Stimulated activated CD8-positive, alpha-beta memory T cell treated with anti-CD3 and anti-CD28 coated beads, Interleukin-7, amount 100 ng/mL, for 1 hour (primary cell): Measurements from ENCODE around the gene GSTT2B.
"Not testable (repeated sequence)": the region's sequence is repeated elsewhere in the genome, so short reads cannot be mapped to it uniquely, and the experiment has no call there.

Experiments
- DNase-seq, 2 donors: peaks; one replicate each; pipeline ENCODE4 v3.0.0-alpha.2; 2020; ENCODE audit warnings: low read depth in 2 of 2

The GSTT2B gene, protein sequence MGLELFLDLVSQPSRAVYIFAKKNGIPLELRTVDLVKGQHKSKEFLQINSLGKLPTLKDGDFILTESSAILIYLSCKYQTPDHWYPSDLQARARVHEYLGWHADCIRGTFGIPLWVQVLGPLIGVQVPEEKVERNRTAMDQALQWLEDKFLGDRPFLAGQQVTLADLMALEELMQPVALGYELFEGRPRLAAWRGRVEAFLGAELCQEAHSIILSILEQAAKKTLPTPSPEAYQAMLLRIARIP

DNA sequence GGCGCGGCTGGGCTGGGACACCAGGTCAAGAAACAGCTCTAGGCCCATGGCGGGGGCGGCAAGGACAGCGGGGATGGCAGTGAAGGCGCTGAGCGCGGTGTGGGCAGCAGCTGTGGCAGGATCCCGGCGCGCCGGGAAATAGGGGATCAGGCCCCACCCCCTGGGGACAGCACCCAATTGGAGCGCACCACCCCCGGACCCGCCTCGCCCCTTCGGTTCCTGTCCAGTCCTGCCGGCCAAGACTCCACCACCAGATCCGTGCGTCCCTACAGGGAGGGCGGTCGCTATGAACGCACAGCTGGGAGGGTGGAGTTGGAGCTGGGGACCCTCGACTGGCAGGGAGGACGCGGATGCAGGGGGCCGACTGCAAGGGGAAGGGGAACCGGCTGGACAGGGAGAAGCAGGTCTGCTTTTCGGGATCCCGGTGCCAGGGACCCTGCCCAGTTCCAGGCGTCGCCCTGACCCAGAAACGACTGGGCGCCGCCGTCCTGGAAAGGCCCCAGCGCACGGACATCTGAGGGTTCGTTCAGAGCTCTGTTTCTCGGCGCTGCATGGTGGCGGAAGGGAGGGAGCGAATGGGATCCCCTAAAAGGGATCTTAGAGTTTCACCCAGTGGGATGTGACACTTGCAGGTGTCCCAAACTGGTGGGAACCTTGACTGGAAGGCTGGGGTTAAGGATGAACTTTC lies at the start of gene GSTT2B:
TSS of gene GSTT2B (minus strand) at position 112 of the 688 bp plus-strand sequence. CDS start at position 48, 64 bp downstream.
- DNase-seq, result not testable (repeated sequence)

DNA sequence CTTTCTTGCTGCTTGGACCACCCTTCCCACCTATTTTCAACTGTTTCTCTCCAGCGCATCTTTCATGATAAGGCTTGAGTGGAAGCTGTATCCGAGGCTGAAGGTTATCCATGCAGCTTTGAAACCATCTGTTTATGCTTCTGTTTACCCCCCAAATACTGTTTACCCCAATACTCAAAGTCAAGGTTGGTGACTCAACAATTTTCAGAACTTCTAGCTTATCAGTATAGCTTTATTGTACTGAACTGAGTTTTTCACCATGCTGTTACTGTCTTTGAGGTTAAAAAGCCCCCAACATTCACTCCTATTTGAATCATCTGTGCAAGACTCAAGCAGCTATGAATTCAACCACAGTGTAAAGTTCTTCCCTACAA lies 49.0 kb upstream of the GSTT2B start:
- DNase-seq, result no peak

DNA sequence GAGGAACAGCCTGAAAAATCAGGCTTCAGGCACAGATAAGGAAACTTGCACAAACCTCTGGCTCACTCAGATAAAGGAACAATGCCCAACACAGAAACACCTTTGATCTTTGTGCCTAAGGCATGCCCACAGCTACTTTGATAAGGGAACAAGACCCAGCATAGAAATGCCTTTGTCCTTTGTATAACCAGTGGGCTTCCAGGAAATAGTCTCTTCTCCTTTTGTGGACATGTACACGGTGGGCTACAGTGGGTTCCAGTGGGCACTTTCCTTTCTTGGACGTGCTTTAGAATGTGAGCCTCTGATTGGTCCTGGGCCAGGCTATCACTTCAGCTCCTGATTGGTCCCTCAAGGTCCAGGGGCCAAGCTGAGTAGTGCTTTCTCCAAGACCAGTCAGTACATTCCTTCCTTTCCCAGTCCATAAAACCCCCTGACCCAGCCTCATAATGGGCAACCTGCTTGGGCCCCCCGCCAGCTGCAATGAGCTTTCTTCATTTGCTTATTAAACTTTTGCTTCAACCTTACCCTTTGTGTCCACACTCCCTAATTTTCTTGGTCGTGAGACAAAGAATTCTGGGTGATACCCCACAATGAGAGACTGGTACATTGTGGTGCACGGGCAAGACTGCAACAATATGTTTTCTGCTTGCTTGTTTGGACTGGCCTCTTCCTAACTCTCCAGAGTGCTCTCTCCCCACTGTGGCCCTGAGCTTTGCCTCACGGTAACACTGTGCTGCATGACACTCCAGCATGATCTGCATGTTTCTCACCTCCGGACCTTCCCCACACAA lies 48.4 kb upstream of the GSTT2B start:
- no peak for DNase-seq

DNA sequence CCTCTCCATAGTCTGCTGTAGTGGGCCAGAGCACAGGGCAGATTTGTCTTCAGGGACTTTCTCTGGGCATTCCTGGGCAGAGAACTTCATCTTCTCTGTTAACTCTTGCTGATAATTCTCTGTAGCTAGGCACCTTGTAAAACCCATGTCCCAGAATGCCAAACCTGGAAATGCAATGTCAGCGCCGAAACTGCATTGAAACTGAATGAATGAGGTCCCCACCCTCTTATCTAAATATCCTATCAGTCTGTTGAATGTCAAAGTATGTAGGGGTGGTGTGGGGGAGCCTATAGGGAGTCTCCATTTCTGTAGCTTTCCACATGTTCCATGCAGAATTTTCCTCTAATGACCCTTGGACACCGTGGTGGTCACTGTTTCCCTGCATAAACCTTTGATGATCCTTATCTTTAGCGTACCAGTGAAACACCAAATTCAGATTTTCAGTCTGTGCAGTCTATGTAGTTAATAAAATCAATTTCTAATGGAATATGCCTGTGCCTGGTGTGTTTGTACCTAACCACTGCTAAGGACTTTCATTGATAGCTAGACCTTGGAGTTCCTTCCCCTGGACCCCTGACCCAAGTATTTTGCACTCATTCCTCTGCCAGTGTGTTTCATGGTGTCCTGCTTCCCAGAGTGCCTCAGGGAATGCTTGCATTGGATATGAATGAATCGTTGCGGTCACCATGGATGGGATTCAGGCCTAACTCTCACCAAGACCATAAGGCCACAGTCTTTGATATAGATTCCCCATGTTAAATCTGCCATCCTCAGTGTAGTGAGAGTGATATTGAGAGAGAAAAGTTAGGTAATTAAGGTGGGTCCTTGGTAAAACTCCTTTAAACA lies 47.6 kb upstream of the GSTT2B start:
- no peak for DNase-seq

DNA sequence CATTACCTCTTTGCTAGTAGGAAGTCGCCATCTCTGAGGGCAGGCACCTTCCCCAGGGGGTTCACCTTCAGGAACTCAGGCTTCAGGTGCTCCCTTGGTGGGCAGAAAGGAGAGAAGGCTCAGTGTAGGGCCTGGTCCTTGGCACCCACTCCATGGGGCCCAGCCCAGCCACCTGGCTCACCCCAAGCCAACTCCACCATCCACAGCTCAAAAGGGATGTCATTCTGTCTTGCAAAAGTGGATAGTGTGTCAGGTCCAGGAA lies 47.0 kb upstream of the GSTT2B start:
- no peak for DNase-seq

DNA sequence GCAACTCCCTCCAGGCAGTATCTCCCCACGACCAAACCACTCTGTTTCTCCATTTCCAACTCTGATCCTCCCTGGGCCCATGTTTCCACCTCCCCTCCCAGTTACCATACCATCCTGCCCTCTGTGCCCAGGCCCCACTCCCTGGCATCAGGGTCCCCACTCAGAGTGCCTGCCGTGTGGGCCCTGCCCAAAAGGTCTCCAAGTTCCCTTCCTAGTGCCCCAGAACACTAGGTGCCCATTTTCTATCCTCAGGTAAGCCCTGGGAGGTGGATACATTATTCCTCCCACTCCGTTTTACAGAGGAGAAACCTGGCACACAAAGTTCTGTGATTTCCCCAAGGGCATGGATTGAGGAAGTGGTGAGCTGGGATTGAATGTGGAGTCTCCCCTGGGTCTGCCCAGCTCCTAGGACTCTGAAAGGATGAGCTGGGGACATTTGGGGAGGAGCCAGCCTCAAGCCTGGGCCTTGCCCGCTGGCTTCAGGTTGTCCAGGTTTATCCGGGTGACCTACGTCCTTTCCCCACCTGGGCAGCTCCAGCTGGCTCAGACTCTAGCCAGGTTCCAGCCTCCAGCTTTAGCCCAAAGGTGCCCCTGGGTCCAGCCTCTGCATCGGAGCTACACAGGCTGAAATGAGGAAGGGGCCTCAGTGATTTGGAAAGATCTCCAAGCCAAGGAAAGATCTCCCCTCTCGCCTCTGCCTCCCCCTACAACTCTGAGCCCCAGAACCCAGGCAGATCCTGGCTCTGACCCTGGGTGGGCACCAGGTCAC lies 46.4 kb upstream of the GSTT2B start:
- no peak for DNase-seq

DNA sequence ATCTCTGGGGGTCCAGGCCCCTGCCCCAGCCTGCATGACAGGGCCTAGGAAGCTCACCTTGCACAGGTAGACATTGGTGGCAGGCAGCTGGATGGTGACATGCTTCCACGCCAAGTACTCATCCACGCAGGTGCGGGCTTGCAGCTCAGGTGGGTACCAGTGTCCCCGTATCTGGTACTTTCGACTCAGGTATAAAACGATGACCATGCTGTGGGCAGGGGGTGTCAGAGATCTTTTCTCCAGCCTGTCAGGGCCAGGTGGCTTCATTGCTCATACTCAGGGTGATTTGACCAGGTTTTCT lies 45.9 kb upstream of the GSTT2B start:
- no peak for DNase-seq

DNA sequence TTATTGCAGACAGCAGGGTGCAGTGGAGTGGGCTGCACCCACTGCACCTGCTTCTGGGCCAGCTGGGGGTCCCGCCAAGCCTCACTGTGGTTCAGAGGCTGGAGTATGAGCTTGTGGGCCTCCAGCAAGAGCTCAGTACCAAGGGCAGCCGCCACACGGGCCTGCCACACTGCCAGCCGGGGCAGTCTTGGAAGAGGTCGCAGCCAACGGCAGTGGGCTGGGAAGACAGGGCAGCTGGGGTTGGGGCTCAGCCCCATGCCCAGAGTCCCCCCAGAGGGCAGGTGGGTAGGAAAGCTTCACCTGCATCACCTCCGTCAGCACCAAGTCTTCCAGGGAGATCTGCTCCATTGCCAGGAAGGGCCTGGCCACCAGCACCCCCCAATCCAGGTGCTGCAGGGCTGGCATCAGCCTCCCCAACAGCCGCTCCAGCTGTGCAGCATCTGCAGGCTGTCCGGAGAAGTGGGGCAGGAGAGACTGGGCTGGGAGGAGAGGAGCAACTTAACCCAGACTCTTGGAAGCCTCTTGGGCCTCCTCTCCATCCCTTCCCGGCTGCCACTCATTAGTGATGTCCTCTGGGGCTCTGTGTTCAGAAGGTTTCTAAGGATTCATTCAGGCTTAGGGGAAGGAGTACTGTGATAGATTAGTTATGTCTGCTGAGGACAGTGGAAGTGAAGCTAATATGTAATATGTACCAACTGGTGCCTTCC lies 45.4 kb upstream of the GSTT2B start:
- DNase-seq, result no peak

DNA sequence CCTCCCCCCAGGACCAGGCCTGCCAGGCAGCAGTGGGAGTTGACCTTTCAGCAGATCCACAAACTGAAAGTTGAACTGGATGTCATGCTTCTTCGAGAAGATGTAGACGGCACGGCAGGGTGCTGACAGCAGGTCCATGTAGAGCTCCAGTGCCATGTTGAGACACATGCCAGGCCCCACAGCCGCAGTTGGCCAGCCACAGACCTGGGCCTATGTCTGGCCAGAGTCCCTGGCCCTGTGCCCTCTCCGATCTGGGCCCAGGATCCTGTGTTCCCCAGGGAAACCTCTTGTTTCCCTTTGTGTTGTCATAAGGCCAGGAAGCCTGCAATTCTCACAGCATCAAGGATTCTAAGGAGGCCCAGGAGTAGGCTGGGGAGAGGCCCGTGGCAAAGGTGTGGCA lies 44.2 kb upstream of the GSTT2B start, which contains the start of gene GSTT4:
TSS of gene GSTT4 (minus strand) at position 253 of the 400 bp plus-strand sequence. CDS start at position 156, 97 bp downstream.
- no peak for DNase-seq

DNA sequence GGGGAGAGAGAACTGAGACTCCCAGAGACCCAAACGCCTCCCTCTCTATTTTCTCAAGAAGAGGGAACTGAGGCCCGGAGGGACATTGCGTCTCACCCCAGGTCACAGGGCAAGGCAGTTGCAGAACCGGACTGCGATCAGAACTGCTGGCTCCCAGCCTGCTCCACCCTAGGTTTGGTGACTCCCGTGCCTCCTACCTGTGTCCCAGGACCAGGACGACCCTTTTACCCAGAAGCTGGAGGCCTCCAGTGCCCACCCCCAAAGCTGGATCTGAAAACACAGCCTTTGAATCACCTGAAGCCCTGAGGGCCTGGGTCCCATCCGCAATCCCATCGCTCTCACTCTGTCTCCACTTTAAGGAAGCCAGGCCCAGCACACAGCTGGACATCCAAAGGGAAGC lies 42.9 kb upstream of the GSTT2B start:
- no peak for DNase-seq

DNA sequence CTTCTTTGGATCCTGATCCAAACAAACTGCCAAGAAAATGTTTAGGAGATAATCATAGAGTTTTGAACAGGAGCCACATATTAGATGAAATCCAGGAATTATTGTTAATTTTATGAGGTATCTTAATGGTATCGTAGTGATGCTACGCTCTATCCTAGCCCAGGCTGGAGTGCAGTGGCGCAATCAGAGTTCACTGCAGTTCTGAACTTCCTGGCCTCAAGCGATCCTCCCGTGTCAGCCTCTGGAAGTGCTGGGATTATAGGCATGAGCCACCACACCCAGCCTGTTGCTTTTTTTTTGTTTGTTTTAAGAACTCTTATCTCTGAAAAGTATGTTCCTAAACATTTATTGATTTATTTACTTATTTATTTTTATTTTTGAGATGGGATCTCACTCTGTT lies 41.9 kb upstream of the GSTT2B start:
- no peak for DNase-seq

DNA sequence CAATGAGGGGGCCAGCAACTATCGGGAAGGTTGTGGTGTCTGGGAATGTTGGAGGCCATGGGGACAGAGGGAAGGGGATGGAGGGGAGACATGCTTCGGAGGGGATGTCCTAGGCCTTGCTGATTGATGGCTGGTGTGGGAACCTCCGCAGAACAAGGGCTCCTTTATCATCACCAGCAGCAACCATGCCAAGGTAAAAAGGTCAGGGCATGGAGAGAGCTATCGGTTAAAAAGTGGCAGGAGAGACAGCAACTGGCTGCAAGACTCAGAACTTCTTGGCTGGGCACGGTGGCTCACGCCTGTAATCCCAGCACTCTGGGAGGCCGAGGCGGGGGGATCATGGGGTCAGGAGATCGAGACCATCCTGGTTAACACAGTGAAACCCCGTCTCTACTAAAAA lies 41.3 kb upstream of the GSTT2B start:
- no peak for DNase-seq

DNA sequence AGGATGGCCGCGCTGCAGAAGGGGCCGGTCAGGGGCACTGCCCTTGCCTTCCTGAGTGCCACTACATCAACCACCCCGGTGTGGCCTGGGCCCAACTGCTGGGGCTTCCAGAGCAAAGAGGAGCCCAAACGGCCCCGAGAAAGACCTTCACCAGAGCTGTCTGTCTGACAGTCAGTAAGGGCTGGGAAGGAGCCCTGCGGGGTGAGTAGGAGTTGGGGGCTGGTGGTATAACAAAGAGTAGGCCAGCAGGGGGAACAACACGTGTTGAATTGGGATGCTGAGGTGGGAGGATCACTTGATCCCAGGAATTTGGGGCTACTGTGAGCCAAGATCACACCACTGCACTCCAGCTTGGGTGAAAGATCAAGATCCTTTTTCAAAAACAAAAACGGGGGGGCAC lies 40.3 kb upstream of the GSTT2B start:
- no peak for DNase-seq

DNA sequence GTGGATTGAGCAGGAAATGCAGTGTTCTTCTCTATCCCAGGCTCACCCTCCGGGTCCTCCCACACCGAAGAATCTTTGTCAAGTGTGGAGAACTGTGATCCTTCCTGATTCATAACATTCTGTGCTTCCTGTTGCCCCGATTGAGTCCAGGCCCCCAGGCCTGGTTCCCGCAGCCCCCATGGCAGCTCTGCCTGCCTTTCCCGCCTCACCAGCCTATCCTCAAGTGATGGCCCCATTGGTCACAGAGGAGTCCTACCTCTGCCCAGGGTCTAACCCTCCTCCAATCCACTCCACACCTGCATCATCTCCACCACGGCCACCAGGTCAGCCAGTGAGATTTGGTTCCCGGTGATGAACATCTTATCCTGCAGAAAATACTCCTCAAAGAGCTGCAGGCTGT lies 38.8 kb upstream of the GSTT2B start:
- DNase-seq, result not testable (repeated sequence)

DNA sequence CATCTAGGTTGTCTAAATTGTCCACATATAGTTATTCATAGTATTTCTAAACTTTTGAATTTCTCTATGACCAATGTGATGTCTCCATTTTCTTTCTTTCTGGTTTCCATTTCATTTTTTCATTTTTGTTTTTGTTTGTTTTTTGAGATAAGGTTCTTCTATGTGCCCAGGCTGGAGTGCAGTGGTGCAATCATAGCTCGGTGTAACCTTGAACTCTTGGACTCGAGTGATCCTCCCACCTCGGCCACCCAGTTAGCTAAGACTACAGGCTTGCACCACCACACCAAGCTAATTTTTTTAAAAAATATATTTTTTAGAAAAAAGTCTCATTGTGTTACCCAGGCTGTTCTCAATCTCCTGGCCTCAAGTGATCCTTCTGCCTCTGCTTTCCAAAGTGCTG lies 36.1 kb upstream of the GSTT2B start:
- no peak for DNase-seq

DNA sequence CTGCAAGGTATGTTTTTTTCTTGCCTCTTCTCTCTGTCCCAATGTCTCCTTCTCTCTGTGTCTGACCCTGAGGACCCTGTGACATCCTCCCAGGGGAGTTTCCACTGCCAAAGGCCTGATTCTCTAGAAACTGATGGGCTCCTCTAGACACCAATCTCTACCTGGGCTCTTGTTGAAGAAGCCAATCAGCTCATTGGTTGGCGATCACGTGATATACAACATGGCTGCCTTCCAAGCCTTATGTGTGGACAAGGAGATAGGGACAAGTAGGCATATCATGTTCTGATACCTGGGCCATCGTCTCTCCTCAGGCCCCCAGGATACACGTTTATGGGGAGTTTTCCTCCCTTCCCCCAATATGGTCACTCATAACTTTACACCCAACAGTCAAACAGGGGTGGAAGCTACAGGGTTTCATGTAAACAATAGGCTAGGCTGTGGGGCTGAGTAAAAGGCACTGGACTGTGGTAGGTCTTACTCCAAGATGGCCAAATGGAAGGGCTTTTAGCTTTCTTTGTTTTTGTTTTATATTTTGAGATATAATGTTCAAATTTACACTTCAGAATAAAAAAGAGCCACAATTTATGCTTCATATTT lies 32.7 kb upstream of the GSTT2B start:
- DNase-seq, result not testable (repeated sequence)

DNA sequence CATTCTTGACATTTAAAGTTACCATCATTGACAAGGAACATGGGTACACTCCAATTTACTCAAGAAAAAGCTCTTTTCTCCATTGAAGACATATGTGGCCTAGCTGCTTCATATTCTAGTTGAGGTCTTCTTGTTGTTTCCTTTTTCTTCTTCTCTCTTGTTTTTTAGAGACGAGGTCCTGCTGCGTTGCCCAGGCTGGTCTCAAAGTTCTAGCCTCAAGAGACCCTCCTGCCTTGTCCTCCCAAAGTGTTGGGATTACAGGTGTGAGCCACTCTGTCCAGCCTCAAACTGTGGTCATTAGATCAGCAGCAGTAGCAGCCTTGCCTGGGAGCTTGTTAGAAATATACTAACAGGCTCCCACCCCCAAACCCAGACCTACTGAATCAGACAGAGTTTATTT lies 32.1 kb upstream of the GSTT2B start:
- DNase-seq, result not testable (repeated sequence)

DNA sequence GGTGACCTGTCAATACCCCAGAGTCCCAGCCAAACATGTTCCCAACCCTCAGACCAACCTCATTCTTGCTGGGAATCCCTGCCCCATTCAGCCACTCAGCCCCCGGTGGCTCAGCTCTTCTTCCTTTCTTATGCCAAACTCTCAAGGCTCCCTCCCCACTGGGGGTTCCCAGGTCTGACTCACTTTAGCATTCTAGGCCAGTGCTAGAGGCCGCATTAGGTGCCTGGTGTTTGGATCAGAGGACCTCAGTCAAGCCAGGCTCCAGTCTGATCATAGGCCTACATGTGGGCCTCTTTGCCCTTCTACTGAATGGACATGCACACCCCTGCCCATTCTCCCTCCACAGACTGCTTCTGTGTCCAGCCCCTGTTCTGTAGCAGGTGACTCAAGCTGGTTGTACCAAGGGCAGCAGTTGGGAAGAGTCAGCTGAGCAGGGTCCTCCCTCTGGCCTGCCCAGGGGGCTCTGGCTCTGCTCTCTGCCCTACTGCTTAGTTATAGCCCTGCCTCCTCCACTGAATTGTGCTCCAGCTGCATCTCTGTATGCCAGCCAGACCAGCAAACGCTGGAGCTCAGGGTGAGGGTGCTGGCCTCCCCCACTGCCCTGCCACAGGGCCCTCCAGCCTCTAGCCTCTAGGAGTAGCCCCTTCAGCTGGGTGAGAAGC lies 28.7 kb upstream of the GSTT2B start:
- not testable (repeated sequence) for DNase-seq

DNA sequence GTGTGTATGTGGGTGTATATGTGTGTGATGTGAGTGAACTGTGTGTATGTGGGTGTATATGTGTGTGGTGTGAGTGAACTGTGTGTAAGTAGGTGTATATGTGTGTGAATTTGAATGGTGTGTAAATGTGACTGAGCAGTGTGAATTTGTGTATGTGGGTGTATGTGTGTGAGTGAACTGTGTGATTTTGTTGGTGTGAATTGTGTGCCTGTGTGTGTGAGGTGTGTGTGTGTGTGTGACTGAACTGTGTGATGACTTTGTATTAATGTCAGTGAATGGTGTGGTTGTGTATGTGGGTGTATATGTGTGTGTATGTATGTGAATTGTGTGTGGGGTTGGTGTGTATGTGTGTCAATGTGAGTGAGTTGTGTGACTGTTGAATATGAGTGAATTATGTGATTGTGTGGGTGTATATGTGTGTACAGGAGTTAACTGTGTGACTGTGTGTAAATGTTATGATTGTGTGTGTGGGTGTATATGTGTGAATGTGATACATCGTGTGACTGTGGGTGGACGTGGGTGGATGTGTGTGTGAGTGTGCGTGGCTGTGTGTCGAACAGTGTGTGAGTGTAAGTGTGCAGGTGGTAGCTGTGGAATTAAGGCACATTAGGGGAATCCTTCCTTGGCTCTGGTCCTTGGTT lies 25.7 kb upstream of the GSTT2B start:
- not testable (repeated sequence) for DNase-seq
